ENCODE results near the gene ATRN.

Gene ATRN

DNA sequence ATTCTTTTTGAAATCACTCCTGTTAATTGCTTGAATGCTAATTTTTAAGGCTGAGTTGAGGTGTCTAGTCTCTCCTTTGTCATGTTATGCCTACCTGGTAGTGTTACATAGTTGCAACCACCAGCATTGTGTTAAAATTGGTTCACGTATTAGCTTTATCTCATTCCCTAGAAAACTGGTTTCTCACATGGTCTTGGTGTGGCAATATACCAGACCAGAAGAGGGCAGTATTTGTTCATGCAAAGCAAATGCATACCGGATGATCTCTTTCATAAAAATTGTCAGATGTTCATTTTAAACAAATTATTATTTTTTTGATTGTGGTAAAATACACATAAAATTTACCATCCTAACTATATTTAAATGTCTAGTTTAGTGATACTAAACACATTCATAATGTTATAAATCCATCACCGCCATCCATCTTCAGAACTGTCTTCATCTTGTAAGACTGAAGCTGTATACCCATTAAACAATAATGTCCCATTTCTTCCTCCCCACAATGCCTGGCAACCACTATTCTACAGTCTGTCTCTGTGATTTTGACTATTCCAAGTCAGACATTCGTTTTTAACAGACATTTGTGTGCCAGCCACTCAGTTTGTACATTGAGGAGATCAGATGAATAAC is 92.8 kb downstream of the ATRN start:
- DNase-seq (ENCODE audit: low read depth), result peak; percentile 79
- H3K4me3 ChIP-seq (ENCODE audit: low read depth, low read length), result no peak overlapping the region
- TF ChIP-seq, protein P1, sequence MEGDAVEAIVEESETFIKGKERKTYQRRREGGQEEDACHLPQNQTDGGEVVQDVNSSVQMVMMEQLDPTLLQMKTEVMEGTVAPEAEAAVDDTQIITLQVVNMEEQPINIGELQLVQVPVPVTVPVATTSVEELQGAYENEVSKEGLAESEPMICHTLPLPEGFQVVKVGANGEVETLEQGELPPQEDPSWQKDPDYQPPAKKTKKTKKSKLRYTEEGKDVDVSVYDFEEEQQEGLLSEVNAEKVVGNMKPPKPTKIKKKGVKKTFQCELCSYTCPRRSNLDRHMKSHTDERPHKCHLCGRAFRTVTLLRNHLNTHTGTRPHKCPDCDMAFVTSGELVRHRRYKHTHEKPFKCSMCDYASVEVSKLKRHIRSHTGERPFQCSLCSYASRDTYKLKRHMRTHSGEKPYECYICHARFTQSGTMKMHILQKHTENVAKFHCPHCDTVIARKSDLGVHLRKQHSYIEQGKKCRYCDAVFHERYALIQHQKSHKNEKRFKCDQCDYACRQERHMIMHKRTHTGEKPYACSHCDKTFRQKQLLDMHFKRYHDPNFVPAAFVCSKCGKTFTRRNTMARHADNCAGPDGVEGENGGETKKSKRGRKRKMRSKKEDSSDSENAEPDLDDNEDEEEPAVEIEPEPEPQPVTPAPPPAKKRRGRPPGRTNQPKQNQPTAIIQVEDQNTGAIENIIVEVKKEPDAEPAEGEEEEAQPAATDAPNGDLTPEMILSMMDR (conservative IDR thresholded peaks at IDR 0.05; ENCODE audit: low read depth, low read length), result peak; percentile 76

DNA sequence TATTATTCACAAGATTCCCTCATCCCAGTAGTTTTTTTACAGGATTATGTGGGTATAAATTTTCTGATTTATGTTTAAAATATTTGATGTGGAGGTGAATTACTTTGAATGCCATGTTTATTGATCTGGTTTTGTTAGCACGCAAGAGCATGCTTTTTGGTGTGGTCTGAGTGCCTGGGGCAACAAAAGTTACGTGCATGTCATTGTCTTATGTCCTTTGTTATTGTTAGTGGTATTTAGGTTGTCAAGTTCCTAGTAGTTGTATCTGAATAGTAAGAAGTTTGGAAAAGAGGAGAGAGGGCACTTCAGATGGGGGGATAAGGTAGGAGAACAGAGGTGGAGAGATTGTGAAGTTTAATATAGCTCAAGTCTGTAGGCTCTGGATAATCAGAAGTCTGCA is 95.0 kb downstream of the ATRN start:
- no peak for DNase-seq (ENCODE audit: low read depth)
- TF ChIP-seq, protein P1 (conservative IDR thresholded peaks at IDR 0.05; ENCODE audit: low read depth, low read length), result no peak
- no peak overlapping the region for H3K4me3 ChIP-seq (ENCODE audit: low read depth, low read length)

DNA sequence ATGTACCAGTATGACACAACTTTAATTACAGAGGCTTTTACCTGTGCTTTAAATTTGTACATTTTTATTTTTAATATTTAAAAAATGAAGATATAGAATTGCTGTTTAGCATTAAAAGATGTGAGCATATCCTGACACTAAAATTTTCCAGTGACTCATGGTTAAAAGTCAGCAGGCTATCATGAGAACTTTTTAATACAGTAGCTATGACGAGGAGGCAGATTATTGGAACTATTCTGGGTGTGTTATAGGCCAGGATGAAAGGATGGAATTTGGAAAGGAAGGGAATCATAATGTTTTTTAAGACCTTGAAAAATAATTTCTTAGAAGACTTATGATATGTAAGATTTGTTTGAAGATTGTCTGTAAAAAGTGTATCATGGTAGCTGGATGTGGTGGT is 101.3 kb downstream of the ATRN start:
- peak; percentile 35 for DNase-seq (ENCODE audit: low read depth)
- H3K4me3 ChIP-seq (ENCODE audit: low read depth, low read length), result no peak overlapping the region
- TF ChIP-seq, protein P1 (conservative IDR thresholded peaks at IDR 0.05; ENCODE audit: low read depth, low read length), result no peak

DNA sequence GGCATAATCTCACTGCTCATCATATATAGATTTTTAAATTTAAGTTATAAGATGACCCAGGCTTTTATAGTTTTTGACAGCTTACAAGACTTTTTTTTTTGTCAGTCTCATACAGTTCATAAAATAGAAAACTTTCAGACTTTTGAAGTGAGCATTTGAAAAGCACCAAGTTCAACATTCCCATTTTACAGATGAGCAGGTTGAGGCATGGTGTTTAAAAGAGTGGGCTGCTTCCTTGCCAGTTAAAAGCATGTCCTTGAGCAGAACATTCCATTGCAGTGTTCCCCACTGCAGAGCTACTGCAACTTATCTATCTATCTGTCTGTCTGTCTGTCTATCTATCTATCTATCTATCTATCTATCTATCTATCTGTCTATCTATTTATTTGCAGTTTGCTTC is 105.5 kb downstream of the ATRN start:
- no peak overlapping the region for H3K4me3 ChIP-seq (ENCODE audit: low read depth, low read length)
- DNase-seq (ENCODE audit: low read depth), result no peak
- TF ChIP-seq, protein P1 (conservative IDR thresholded peaks at IDR 0.05; ENCODE audit: low read depth, low read length), result no peak

DNA sequence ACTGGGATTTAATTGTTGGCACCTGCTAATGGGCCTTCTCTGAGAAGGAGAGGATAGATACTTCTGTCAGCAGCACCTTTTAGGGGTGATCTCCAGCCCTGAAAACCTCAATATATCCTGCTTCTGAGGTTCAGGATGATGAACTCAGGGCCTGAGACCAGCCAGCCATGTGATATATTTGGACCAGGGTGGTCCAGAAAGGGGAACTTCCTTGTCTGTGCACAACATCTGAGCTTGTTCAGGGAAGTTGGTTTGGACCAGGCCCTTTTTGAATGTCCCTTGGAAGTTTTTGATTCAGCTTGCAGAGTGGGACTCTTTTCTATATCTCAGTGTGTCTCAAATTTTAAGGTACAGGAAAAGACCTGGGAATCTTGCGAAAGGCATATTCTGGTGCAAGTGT is 106.5 kb downstream of the ATRN start:
- no peak for DNase-seq (ENCODE audit: low read depth)
- no peak overlapping the region for H3K4me3 ChIP-seq (ENCODE audit: low read depth, low read length)
- TF ChIP-seq, protein P1 (conservative IDR thresholded peaks at IDR 0.05; ENCODE audit: low read depth, low read length), result no peak

DNA sequence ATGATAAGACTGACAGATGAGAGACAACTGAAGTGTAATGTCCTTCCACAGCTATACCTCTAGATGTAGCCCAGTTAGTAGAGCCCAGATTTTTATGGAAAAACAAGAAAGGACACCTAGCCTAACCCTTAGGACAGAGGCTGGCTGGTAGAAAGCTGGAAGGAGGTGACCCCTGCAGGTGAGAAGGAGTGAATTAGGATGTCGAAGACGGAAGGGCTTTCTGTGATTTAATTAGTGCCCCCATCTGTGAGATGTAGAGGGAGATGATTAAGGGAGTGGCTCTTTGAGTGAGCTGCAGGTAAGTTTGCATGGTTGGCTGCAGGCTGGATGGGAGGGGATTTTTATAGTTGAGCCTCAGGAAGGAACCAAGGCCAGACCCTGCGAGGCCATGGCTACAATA is 109.6 kb downstream of the ATRN start:
- DNase-seq (ENCODE audit: low read depth), result no peak
- H3K4me3 ChIP-seq (ENCODE audit: low read depth, low read length), result no peak overlapping the region
- TF ChIP-seq, protein P1 (conservative IDR thresholded peaks at IDR 0.05; ENCODE audit: low read depth, low read length), result no peak

DNA sequence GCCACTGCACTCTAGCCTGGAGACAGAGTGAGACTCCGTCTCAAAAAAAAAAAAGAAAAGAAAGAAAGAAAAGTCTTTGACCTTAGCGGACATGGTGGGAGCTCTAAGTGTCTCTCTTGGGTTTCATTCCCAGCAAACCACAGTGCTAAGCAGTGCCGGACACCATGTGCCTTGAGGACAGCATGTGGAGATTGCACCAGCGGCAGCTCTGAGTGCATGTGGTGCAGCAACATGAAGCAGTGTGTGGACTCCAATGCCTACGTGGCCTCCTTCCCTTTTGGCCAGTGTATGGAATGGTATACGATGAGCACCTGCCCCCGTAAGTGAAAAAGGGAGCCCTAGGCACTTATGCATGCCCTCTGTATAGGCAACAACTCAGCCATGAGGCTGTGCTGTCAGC is 112.9 kb downstream of the ATRN start:
- TF ChIP-seq, protein P1 (conservative IDR thresholded peaks at IDR 0.05; ENCODE audit: low read depth, low read length), result no peak
- no peak for DNase-seq (ENCODE audit: low read depth)

More for the DNA sequence above, 112.9 kb downstream of the ATRN start:
- H3K4me3 ChIP-seq (ENCODE audit: low read depth, low read length), result no peak overlapping the region

Data from choroid plexus epithelial cell (primary cell).